A549 (cell line): ENCODE results near the gene GAS6. TPM values are rescaled to one million over a fixed set of nuclear protein-coding genes. Genes with fewer than 3 reads are reported as not detected.

ENCODE experiments used
- ATAC-seq, 2 experiments: fragments of 200-7000 bp in 1 of 2; fragments of >200 bp in 1 of 2; cut with Nextera tagmentation in 1 of 2; cut with Tn5 transposase in 1 of 2; 3 replicates each; pipeline versions ENCODE4 v1.8.0 to v1.9.1; 2018 to 2020; ENCODE audit warnings: mild to moderate bottlenecking in 1 of 2, moderate library complexity in 1 of 2
- CTCF ChIA-PET: fragments of 300-600 bp; sonication (Branson Sonifier 250); formaldehyde crosslinking; extraction: SDS; loops from one replicate; lab custom pipeline; 2021; ENCODE audit warnings: antibody characterized with exemption, inconsistent platforms; lab: Yijun Ruan, JAX
- POLR2A ChIA-PET: fragments of 350-600 bp; formaldehyde crosslinking; extraction: SDS; loops from one replicate; lab custom pipeline; 2021; ENCODE audit warnings: antibody characterized with exemption, inconsistent platforms; lab: Yijun Ruan, JAX
- DNase-seq, 2 experiments: peaks; one replicate each; pipeline versions ENCODE4 v3.0.0 to v3.0.0-alpha.2; 2011 to 2016; ENCODE audit warnings: low read depth in 1 of 2, low spot score in 1 of 2
- FAIRE-seq: peaks from 2 replicates; lab custom pipeline; 2011; peaks lifted over from hg19 to GRCh38; lab: Jason Lieb, UNC
- H3K27ac ChIP-seq, 2 experiments: fragments of >200 bp; sonication (Bioruptor Twin); formaldehyde crosslinking; 3 replicates each; pipeline ENCODE4 v1.5.1; 2016 to 2017
- H3K4me1 ChIP-seq: fragments of >200 bp; sonication (Bioruptor Twin); formaldehyde crosslinking; 3 replicates; pipeline ENCODE4 v1.6.1; 2016
- H3K4me2 ChIP-seq: fragments of >200 bp; sonication (Bioruptor Twin); formaldehyde crosslinking; 3 replicates; pipeline ENCODE4 v1.6.1; 2016
- H3K4me3 ChIP-seq: fragments of >200 bp; sonication (Bioruptor Twin); formaldehyde crosslinking; 3 replicates; pipeline ENCODE4 v1.5.1; 2016
- H3K9me3 ChIP-seq: fragments of >200 bp; sonication (Bioruptor Twin); formaldehyde crosslinking; 3 replicates; pipeline ENCODE4 v1.6.1; 2016
- CBX2 ChIP-seq: fragments of 200-600 bp; sonication (generic); IDR thresholded peaks from 2 replicates; pipeline ENCODE4 v1.6.1; 2016; ENCODE audit warnings: low read depth, mild to moderate bottlenecking, borderline replicate concordance
- CHD4 ChIP-seq: fragments of 200-600 bp; sonication (generic); IDR thresholded peaks from 2 replicates; pipeline ENCODE4 v1.6.1; 2016; ENCODE audit warnings: antibody characterized with exemption, mild to moderate bottlenecking, borderline replicate concordance
- EHMT2 ChIP-seq: fragments of 200-600 bp; sonication (generic); IDR thresholded peaks from 2 replicates; pipeline ENCODE4 v1.6.1; 2016; ENCODE audit warnings: antibody characterized with exemption, low read depth, mild to moderate bottlenecking, moderate library complexity
- EP300 ChIP-seq, 2 experiments: fragments of >200 bp; sonication (Bioruptor Twin); formaldehyde crosslinking; IDR thresholded peaks; 2 replicates in 1 of 2; 3 replicates in 1 of 2; pipeline ENCODE4 v1.6.1; 2016 to 2017
- FOSB ChIP-seq: fragments of 250-450 bp; sonication (Bioruptor Pico); IDR thresholded peaks from 2 replicates; pipeline ENCODE4 v1.5.0; 2020; ENCODE audit warnings: mild to moderate bottlenecking, moderate library complexity
- HOXA7 ChIP-seq: fragments of 250-450 bp; sonication (Bioruptor Pico); IDR thresholded peaks from 2 replicates; pipeline ENCODE4 v1.5.0; 2020; ENCODE audit warnings: mild to moderate bottlenecking, moderate library complexity
- JUNB ChIP-seq: fragments of >200 bp; sonication (Bioruptor Twin); formaldehyde crosslinking; IDR thresholded peaks from 2 replicates; pipeline ENCODE4 v1.6.1; 2016
- KDM1A ChIP-seq: fragments of 200-600 bp; sonication (generic); IDR thresholded peaks from 2 replicates; pipeline ENCODE4 v1.6.1; 2016; ENCODE audit warnings: low read depth, mild to moderate bottlenecking
- MAFK ChIP-seq: fragments of 450-650 bp; IDR thresholded peaks from 2 replicates; pipeline ENCODE4 v1.6.1; 2014; ENCODE audit not compliant: partially characterized antibody
- MAZ ChIP-seq: fragments of 150-350 bp; IDR thresholded peaks from 2 replicates; pipeline ENCODE4 v1.6.1; 2014; ENCODE audit warnings: antibody characterized with exemption, low read depth, low read length, borderline replicate concordance
- MYC ChIP-seq: IDR thresholded peaks from 2 replicates; pipeline ENCODE4 v1.6.1; 2012; ENCODE audit warnings: mild to moderate bottlenecking, inconsistent platforms, low read length, improper control_type of control experiment, borderline replicate concordance
- PHF8 ChIP-seq: fragments of 200-600 bp; sonication (generic); IDR thresholded peaks from 2 replicates; pipeline ENCODE4 v1.6.1; 2016; ENCODE audit warnings: low read depth, mild to moderate bottlenecking, antibody characterized with exemption, moderate library complexity, borderline replicate concordance
- POLR2A ChIP-seq: IDR thresholded peaks from 2 replicates; pipeline ENCODE4 v1.6.1; 2012; ENCODE audit warnings: mild to moderate bottlenecking, low read length
- POLR2AphosphoS2 ChIP-seq: conservative IDR thresholded peaks from 2 replicates; pipeline ENCODE4 v1.6.1; 2012; ENCODE audit warnings: low read length, improper control_type of control experiment, inconsistent platforms
- RAD21 ChIP-seq, 2 experiments: fragments of >200 bp in 1 of 2; sonication (Bioruptor Twin) in 1 of 2; formaldehyde crosslinking in 1 of 2; IDR thresholded peaks in 1 of 2; conservative IDR thresholded peaks in 1 of 2; 2 replicates in 1 of 2; 3 replicates in 1 of 2; pipeline ENCODE4 v1.6.1; 2012 to 2018; ENCODE audit warnings: inconsistent platforms in 1 of 2
- RNF2 ChIP-seq: fragments of 200-600 bp; sonication (generic); IDR thresholded peaks from 2 replicates; pipeline ENCODE4 v1.6.1; 2016; ENCODE audit warnings: low read depth, mild to moderate bottlenecking, antibody characterized with exemption, moderate library complexity, borderline replicate concordance
- SREBF2 ChIP-seq: fragments of 450-650 bp; IDR thresholded peaks from 2 replicates; pipeline ENCODE4 v1.6.1; 2014; ENCODE audit warnings: mild to moderate bottlenecking, moderate library complexity
- ZC3H11A ChIP-seq: fragments of 450-650 bp; IDR thresholded peaks from 2 replicates; pipeline ENCODE4 v1.6.1; 2014; ENCODE audit warnings: antibody characterized with exemption, mild to moderate bottlenecking
- ZNF302 ChIP-seq: fragments of 250-450 bp; sonication (Bioruptor Pico); IDR thresholded peaks from 2 replicates; pipeline ENCODE4 v1.9.0; 2021; ENCODE audit warnings: inconsistent platforms, mild to moderate bottlenecking, moderate library complexity
- WGBS: methylation state at CpG from one replicate; pipeline ENCODE4 v1.1.6; 2017; ENCODE audit errors: missing lambda C conversion rate; 5-methylcytosine and 5-hydroxymethylcytosine counted together
- polyA plus RNA-seq, 4 experiments: library from polyadenylated mRNA; depleted of rRNA in 3 of 4; stranded (reverse); fragments of >200 nt; fragmentation: RNase III in 1 of 4; extraction: RNeasy Plus Mini Kit Qiagen cat#74134 plus additional on column Dnase treatment in 1 of 4; gene quantifications; 2 replicates in 3 of 4; 3 replicates in 1 of 4; pipeline ENCODE4 v1.2.3, GENCODE V29; 2011 to 2017
- TF ChIP-seq, protein P1 (sequence below): IDR thresholded peaks from 2 replicates; pipeline ENCODE4 v1.6.1; 2012; ENCODE audit warnings: low read depth, borderline replicate concordance
- TF ChIP-seq, protein P2 (sequence below): fragments of 250-450 bp; sonication (Bioruptor Pico); IDR thresholded peaks from 2 replicates; pipeline ENCODE4 v1.5.0; 2020; ENCODE audit warnings: low read depth, mild to moderate bottlenecking, moderate library complexity
- TF ChIP-seq, protein P3 (sequence below): fragments of 250-450 bp; sonication (Bioruptor Pico); IDR thresholded peaks from 2 replicates; pipeline ENCODE4 v1.5.0; 2021; ENCODE audit warnings: mild to moderate bottlenecking, moderate library complexity, borderline replicate concordance
- TF ChIP-seq, protein P4 (sequence below): fragments of 450-650 bp; IDR thresholded peaks from 2 replicates; pipeline ENCODE4 v1.6.1; 2014; ENCODE audit warnings: antibody characterized with exemption
- TF ChIP-seq, protein P5 (sequence below): fragments of >200 bp; sonication (Bioruptor Twin); formaldehyde crosslinking; IDR thresholded peaks from 2 replicates; pipeline ENCODE4 v1.6.1; 2016

GAS6 gene
- polyA plus RNA-seq, 2 of the 4 experiments (the other 2 are of a cell fraction), result 3.5 to 5.7 TPM

DNA sequence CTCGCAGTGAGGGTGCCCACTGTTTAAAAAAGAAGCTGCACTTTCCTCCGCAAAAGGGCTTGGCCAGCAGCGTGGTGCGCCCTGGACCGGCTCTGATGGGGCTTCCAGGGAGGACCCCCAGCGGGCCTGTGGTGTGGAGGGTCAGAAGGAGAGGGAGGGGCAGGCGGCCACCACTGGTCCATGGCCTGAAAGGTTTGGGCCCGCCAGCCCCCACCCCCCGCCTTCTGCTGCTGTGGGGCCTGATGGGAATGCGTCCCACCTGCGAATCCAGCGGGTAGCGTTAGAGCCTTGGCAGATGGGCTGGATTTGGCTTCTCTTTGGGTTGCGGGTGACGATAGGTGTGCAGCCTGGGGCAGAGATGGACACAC, 70.2 kb downstream of the GAS6 start:
- TF ChIP-seq RAD21 (conservative IDR thresholded peaks at IDR 0.05 in 1 of 2, IDR thresholded peaks at IDR 0.05 in 1 of 2) (no peak), RNF2 (no peak), EHMT2 (no peak), HOXA7 (CRISPR knock-in tag) (no peak), ZNF302 (no peak), EP300 (IDR thresholded peaks at IDR 0.05) (no peak), JUNB (no peak), KDM1A (no peak), CBX2 (no peak), MYC (no peak), MAZ (no peak), PHF8 (no peak), CHD4 (no peak), ZC3H11A (no peak)
- TF ChIP-seq, protein P1, sequence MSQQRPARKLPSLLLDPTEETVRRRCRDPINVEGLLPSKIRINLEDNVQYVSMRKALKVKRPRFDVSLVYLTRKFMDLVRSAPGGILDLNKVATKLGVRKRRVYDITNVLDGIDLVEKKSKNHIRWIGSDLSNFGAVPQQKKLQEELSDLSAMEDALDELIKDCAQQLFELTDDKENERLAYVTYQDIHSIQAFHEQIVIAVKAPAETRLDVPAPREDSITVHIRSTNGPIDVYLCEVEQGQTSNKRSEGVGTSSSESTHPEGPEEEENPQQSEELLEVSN, result no peak
- TF ChIP-seq, protein P2, sequence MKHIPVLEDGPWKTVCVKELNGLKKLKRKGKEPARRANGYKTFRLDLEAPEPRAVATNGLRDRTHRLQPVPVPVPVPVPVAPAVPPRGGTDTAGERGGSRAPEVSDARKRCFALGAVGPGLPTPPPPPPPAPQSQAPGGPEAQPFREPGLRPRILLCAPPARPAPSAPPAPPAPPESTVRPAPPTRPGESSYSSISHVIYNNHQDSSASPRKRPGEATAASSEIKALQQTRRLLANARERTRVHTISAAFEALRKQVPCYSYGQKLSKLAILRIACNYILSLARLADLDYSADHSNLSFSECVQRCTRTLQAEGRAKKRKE, result no peak
- TF ChIP-seq, protein P3, sequence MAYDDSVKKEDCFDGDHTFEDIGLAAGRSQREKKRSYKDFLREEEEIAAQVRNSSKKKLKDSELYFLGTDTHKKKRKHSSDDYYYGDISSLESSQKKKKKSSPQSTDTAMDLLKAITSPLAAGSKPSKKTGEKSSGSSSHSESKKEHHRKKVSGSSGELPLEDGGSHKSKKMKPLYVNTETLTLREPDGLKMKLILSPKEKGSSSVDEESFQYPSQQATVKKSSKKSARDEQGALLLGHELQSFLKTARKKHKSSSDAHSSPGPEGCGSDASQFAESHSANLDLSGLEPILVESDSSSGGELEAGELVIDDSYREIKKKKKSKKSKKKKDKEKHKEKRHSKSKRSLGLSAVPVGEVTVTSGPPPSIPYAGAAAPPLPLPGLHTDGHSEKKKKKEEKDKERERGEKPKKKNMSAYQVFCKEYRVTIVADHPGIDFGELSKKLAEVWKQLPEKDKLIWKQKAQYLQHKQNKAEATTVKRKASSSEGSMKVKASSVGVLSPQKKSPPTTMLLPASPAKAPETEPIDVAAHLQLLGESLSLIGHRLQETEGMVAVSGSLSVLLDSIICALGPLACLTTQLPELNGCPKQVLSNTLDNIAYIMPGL (CRISPR knock-in tag), result no peak
- TF ChIP-seq, protein P4, sequence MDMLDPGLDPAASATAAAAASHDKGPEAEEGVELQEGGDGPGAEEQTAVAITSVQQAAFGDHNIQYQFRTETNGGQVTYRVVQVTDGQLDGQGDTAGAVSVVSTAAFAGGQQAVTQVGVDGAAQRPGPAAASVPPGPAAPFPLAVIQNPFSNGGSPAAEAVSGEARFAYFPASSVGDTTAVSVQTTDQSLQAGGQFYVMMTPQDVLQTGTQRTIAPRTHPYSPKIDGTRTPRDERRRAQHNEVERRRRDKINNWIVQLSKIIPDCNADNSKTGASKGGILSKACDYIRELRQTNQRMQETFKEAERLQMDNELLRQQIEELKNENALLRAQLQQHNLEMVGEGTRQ, result no peak
- TF ChIP-seq, protein P5, sequence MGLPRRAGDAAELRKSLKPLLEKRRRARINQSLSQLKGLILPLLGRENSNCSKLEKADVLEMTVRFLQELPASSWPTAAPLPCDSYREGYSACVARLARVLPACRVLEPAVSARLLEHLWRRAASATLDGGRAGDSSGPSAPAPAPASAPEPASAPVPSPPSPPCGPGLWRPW, result no peak
- ChIA-PET POLR2A (no interaction called here), CTCF (no interaction called here)
- Histone ChIP-seq H3K4me2 (no peak overlapping the region), H3K4me3 (no peak overlapping the region), H3K4me1 (no peaks in the 10 kb centered on the region), H3K27ac (no peak overlapping the region), H3K9me3 (no peaks in the 10 kb centered on the region)
- no peak for DNase-seq
- WGBS, result 80% methylated on average over 1 of the region's 15 CpGs
- no peak for ATAC-seq
- FAIRE-seq, result no peak

DNA sequence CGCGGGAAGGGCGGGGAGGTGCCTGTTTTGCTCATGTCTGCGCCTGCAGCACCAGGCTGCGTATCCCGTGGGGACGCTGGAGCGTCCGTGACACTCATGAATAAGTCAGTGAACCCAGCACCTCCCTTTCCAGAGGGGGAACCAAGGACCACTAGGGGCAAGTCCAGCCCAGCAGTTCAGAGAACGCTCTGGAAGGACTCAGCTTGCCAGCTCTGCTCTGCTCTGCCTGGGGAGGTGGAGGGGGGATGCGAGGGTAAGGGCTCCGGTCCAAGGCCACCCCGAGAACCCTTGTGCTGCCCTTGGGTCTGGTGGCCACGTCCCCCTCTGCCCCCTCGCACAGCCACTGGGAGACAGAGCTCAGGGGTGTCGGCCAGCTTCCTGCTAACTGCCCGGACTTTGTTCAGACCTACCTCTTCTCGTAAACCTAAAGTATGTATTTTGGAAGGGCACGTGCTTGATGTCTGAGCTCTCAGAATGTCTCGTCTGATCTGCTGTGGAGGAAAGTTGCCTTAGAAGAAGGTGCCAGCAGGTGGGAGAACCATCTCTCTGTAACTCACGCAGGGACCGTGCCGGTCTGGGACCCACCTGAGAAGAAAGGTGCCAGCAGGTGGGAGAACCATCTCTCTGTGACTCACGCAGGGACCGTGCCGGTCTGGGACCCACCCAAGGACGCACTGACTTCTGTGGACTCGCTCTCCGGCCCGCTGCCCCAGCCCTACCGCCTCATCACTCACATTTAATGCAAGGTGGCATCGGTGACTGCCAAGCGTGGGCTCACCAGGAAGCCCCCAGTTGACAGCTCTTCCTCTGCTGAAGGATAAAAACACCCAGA, 70.8 kb downstream of the GAS6 start:
- 49% methylated on average over 19 of the region's 33 CpGs for WGBS
- CTCF ChIA-PET, result no interaction called here

More for the DNA sequence above, 70.8 kb downstream of the GAS6 start:
- TF ChIP-seq, protein P1, result no peak
- TF ChIP-seq POLR2AphosphoS2 (no peak), POLR2A (no peak), MAFK (no peak), FOSB (no peak), SREBF2 (no peak)
- TF ChIP-seq, protein P2, result no peak
- Histone ChIP-seq H3K4me2 (no peak overlapping the region), H3K4me3 (no peak overlapping the region), H3K27ac (no peak overlapping the region), H3K9me3 (no peaks in the 10 kb centered on the region), H3K4me1 (no peaks in the 10 kb centered on the region)
- ATAC-seq (no peak; a peak in 1 of 6 replicates), DNase-seq (no peak), FAIRE-seq (no peak)
- POLR2A ChIA-PET, result no interaction called here
